GM18520 (cell line): Measurements from ENCODE around the gene TRPC4AP.
"Not testable (repeated sequence)": the region's sequence is repeated elsewhere in the genome, so short reads cannot be mapped to it uniquely, and the experiment has no call there.

Experiments
- ATAC-seq: cut with Tn5 transposase; IDR thresholded peaks from one replicate; pipeline ENCODE4 v1.9.1; 2021; ENCODE audit not compliant: unreplicated experiment

TRPC4AP gene

GRCh38 chr20:35106827-35107380, 14.3 kb upstream of the TRPC4AP start:
- ATAC-seq: no peak

GRCh38 chr20:35104685-35105295, 12.2 kb upstream of the TRPC4AP start:
- no peak for ATAC-seq

- ATAC-seq: no peak
Measured at GRCh38 chr20:35101620-35102019, 9.0 kb upstream of the TRPC4AP start.

GRCh38 chr20:35093267-35093884, 769 bp upstream of the TRPC4AP start:
- ATAC-seq: no peak

- no peak for ATAC-seq
Measured at GRCh38 chr20:35091816-35092523, 637 bp downstream of the TRPC4AP start.

GRCh38 chr20:35088231-35089145, 4.1 kb downstream of the TRPC4AP start:
- ATAC-seq: no peak

GRCh38 chr20:35087791-35088190, 4.8 kb downstream of the TRPC4AP start:
- ATAC-seq: no peak

GRCh38 chr20:35087355-35087754, 5.3 kb downstream of the TRPC4AP start:
- ATAC-seq: no peak

- ATAC-seq: no peak
Measured at GRCh38 chr20:35085477-35086225, 7.0 kb downstream of the TRPC4AP start.

- ATAC-seq: no peak
Measured at GRCh38 chr20:35084998-35085397, 7.6 kb downstream of the TRPC4AP start.

- not testable (repeated sequence) for ATAC-seq
Measured at GRCh38 chr20:35080348-35080642, 12.3 kb downstream of the TRPC4AP start.

- ATAC-seq: no peak
Measured at GRCh38 chr20:35079472-35080347, 12.9 kb downstream of the TRPC4AP start.

- ATAC-seq: no peak
Measured at GRCh38 chr20:35077872-35078271, 14.7 kb downstream of the TRPC4AP start.

GRCh38 chr20:35077341-35077740, 15.3 kb downstream of the TRPC4AP start:
- ATAC-seq: no peak

- not testable (repeated sequence) for ATAC-seq
Measured at GRCh38 chr20:35071436-35072153, 21.0 kb downstream of the TRPC4AP start.

- no peak for ATAC-seq
Measured at GRCh38 chr20:35066194-35066593, 26.4 kb downstream of the TRPC4AP start.

GRCh38 chr20:35065181-35065580, 27.4 kb downstream of the TRPC4AP start:
- ATAC-seq: no peak

- no peak for ATAC-seq
Measured at GRCh38 chr20:35063168-35063567, 29.4 kb downstream of the TRPC4AP start.

GRCh38 chr20:35062478-35062877, 30.1 kb downstream of the TRPC4AP start:
- ATAC-seq: no peak
